Stimulated activated naive CD4-positive, alpha-beta T cell (primary cell): ENCODE data around the gene BMERB1.
"Not testable (repeated sequence)": the region's sequence is repeated elsewhere in the genome, so short reads cannot be mapped to it uniquely, and the experiment has no call there.

Source experiments
- DNase-seq, 6 experiments: peaks; one replicate each; lab custom pipeline; 2025; lab: John Stamatoyannopoulos, UW

Gene BMERB1

GRCh38 chr16:15425861-15426260 lies 8.5 kb upstream of the BMERB1 start:
- DNase-seq = no peak

DNA sequence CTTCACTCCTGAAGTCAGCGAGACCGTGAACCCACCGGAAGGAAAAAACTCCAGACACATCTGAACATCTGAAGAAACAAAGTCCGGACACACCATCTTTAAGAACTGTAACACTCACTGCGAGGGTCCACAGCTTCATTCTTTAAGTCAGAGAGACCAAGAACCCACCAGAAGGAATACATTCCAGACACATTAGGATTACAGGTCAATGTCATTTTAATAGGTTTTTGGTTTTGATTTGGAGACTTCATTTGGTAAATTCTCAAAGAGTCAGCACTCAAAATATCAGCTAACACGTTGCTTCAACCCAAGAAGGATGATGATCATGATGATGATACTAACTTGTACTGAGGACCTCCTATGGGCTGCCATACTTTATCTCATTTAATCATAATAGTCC lies 7.6 kb upstream of the BMERB1 start:
- no peak for DNase-seq

GRCh38 chr16:15427648-15428239 lies 6.6 kb upstream of the BMERB1 start:
- DNase-seq = peak; percentile 3 to 39 (median 18)

- not testable (repeated sequence) for DNase-seq
Observed at GRCh38 chr16:15430884-15431283, 3.5 kb upstream of the BMERB1 start.

GRCh38 chr16:15434079-15434424 lies 336 bp upstream of the BMERB1 start:
- no peak for DNase-seq

- no peak for DNase-seq
Observed at GRCh38 chr16:15435216-15435864, 952 bp downstream of the BMERB1 start.

- DNase-seq = no peak
Observed at GRCh38 chr16:15439102-15439501, 4.7 kb downstream of the BMERB1 start.

DNA sequence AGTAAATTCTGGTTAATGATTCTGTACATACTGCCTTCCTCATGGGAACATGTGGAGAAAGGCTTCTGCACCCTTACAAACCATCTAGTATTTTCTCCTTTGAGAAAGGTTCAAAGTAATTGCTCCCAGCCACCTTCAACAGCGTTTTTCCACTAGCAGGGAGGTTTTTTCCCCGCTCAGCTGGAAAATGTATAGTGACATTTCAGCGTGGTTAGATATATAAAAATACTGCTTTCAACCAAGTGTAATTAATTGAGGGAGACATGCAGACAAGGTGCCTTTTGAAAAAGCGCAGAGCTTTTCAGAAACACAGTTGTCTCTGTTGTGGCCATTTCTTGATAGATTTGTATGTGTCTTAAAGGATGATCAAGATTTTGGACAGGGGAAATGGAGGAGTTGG lies 5.1 kb downstream of the BMERB1 start:
- no peak for DNase-seq

DNA sequence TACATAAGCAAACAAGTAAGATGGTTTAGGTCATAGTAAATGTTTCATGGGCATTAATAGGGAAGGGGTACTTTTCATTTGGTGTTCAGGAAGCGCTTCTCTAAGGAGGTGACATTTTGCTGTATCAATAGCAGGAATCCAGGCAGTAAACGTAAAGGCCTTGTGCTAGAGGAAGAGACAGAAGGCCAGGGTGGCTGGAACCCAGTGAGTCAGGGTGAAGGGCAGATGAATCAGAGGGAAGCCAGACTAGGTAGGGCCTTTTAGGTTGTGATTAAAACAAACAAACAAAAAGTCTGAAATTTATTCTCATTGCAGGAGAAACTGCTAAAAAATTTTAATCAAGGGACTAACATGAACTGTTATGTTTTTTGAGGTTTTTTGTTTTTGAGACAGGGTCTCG lies 6.5 kb downstream of the BMERB1 start:
- DNase-seq = no peak

DNA sequence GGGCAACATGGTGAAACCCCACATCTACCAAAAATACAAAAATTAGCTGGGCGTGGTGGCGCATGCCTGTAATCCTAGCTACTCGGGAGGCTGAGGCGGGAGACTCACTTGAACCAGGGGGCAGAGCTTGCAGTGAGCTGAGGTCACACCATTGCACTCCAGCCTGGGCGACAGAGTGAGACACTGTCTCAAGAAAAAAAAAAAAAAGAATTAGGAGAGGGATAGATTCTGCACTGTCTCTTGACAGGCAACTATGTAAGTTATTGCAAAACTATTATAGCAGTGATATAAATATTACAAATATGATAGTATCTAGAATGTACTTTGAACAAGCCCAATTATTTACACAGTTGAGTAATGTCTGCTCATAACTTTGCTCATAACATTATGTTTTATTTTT lies 7.8 kb downstream of the BMERB1 start:
- DNase-seq = not testable (repeated sequence)

GRCh38 chr16:15443753-15444152 lies 9.4 kb downstream of the BMERB1 start:
- DNase-seq = no peak

DNA sequence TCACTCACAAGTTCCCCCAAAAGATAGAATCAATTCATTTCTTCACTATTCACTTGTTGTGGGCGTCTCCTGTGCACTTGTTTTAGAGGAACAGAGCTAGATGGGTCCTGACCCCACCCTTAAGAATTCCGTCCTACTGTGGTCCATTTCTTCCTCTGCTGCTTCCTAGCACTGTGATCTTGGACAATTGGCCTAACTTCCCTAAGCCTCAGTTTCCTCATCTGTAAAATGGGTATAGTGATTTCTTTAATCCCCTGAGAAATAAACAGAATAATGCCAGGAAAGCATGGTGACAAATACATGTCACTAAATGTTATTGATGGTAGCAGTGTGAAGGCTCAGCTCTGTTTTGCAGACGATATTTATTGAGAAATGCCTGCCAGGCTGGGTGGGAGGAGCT lies 9.9 kb downstream of the BMERB1 start:
- DNase-seq = no peak

DNA sequence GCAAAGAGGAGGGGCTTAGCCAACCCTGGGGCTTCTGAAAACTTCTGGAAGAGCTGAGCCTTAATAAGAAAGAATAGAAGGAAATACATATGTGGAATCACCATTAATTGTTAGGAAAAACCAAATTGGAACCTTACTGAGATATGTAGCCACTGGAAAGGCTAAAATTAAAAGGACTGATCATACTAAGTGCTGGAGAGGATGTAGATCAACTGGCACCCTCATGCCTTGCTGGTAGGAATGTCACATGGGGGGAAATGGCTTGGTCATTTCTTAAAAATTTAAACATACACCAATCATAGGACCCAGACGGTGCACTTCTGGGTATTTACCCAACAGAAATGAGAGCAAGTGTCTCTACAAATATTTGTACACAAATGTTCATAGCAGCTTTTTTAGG lies 11.1 kb downstream of the BMERB1 start:
- DNase-seq = no peak

DNA sequence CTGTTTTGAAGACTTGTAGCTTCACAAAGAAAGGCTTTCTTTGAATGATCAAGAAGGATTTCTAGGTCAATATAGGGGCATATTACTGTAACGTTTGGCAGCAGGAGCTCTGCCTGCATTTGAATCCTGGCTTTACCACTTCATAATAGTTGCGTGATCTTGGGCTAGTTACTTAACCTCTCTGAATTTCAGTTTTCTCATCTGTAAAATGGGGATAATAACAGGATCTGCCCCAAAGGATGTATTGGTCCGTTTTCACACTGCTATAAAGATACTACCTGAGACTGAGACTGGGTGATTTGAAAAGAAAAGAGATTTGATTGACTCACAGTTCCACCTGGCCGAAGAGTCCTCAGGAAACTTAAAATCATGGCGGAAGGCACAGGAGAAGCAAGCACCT lies 12.5 kb downstream of the BMERB1 start:
- no peak for DNase-seq

GRCh38 chr16:15450624-15451023 lies 16.2 kb downstream of the BMERB1 start:
- DNase-seq = no peak

DNA sequence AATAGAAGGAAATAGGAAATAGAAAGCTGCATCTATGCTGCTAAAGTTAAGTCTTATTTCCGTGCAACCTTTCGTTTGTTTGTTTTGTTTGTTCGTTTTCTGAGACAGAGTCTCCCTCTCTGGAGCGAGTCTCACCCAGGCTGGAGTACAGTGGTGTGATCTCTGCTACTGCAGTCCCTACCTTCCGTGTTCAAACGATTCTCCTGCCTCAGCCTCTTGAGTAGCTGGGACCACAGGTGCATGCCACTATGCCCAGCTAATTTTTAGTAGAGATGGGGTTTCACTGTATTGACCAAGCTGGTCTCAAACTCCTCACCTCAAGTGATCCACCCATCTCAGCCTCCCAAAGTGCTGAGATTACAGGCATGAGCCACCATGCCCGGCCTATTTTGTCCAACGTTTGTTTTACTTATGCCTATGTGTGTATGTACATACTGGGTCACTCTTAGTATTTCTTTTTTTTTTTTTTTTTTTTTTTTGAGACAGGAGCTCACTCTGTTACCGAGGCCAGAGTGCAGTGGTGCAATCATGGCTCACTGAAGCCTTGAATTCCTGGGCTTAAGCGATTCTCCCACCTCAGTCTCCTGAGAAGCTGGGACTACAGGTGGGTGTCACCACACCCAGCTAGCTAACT lies 16.8 kb downstream of the BMERB1 start:
- DNase-seq = no peak

DNA sequence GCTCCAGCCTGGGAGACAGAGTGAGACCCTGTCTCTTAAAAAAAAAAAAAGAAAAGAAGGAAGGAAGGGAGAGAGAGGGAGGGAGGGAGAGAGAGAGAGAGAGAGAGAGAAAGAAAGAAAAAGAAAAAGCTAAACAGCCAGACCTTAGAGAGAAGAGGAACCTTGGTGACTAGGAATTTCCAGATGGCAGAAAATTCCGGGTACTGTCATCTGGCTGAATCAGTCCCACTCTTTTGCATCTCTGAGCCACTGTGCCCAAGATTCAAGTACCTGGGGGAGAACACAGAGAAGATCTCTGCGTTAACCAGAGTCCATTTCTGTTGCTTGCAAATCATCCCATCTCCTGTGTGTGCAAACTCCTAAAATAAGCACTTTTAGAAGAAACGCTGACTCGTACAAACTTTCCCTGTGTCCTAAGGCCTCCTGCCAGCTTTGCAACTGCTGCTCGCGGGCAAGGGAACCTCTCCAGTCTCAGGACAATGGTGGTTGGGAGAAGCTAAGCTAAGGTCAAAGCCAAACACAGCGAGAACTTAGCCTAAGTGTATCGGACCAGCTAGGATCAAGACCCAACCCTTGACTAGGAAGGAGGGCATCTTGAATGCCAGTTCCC lies 18.0 kb downstream of the BMERB1 start:
- no peak for DNase-seq

DNA sequence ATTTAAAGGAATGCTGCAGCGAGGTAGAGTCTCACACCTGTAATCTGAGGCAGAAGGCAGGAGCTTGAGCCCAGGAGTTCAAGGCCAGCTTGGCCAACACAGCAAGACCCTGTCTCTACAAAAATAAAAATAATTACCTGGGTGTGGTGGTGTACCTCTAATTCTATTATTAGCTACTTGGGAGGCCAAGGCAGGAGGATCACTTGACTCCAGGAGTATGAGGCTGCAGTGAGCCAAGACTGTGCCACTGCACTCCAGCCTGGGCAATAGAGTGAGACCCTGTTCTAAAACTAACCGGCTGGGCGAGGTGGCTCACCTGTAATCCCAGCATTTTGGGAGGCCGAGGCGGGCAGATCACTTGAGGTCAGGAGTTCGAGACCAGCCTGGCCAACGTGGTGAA lies 18.9 kb downstream of the BMERB1 start:
- DNase-seq = not testable (repeated sequence)

GRCh38 chr16:15454933-15455332 lies 20.5 kb downstream of the BMERB1 start:
- not testable (repeated sequence) for DNase-seq

GRCh38 chr16:15457400-15457799 lies 23.0 kb downstream of the BMERB1 start:
- DNase-seq = no peak

DNA sequence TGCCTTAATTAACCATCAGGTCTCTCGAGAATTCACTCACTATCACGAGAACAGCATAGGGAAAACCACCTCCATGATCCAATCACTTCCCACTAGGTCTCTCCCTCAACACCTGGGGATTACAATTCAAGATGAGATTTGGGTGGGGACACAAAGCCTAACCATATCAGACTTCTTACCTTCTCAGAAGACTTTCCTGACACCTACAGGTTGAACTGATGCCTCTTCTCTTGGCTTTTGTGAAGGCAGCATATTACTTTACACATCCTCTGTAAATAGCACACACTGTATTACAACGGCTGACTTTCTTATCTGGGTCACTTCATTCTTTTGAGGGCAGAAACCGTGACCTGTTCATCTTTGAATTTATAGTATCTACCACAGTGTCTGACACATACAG lies 23.6 kb downstream of the BMERB1 start:
- no peak for DNase-seq

DNA sequence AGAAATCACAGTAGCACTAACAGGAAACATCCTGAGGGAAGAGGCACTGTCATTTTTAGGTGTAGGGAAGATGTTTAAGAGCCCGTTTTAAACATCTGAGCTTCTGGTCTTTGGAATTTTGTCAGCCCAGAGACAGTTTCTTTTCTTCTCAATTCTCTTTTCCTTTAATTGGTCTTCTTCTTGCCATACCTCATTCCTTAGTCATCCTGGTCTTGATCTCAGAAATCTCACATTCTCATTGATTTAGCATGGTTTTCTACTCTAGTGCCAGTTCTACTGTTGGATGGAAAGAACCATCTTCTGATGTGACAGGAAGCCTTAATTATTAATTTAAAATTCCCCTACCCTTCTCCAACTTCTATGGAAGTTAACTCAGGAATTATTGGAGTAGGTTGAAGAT lies 25.4 kb downstream of the BMERB1 start:
- DNase-seq = no peak

- DNase-seq = no peak
Observed at GRCh38 chr16:15460601-15461000, 26.2 kb downstream of the BMERB1 start.
